ENCODE measurements around the gene C6orf58. TPM values are rescaled to one million over a fixed set of nuclear protein-coding genes. Genes with fewer than 3 reads are reported as not detected.
"Not testable (repeated sequence)": the region's sequence is repeated elsewhere in the genome, so short reads cannot be mapped to it uniquely, and the experiment has no call there.

Gene C6orf58
- polyA plus RNA-seq, 1 donor (not counting 4 experiments of a cell fraction or from before 2014, with no cell fraction given), result not detected

GRCh38 chr6:127592964-127593363, 16.0 kb downstream of the C6orf58 start:
- Histone ChIP-seq H3K4me2 (ENCODE audit: control insufficient read depth, extremely low read depth, insufficient read depth, low read depth, low read length) (no peak overlapping the region), H3K4me1 (ENCODE audit: control insufficient read depth, extremely low read depth, insufficient read depth, low read length) (peaks cover 17% of the 10 kb centered on the region), H3K27me3 (ENCODE audit: control insufficient read depth, extremely low read depth, insufficient read depth, low read length) (no peaks in the 10 kb centered on the region), H3K4me3 (ENCODE audit: control insufficient read depth in 2 of 3, extremely low read depth in 1 of 3, insufficient read depth in 2 of 3, low read depth in 1 of 3, low read length in 3 of 3) (no peak overlapping the region), H3K36me3 (ENCODE audit: control insufficient read depth in 2 of 2, extremely low read depth in 1 of 2, insufficient read depth in 2 of 2, low read length in 2 of 2) (no peaks in the 10 kb centered on the region), H3K9ac (ENCODE audit: control insufficient read depth, extremely low read depth, insufficient read depth, low read length) (no peak overlapping the region), H4K20me1 (ENCODE audit: control insufficient read depth, extremely low read depth, insufficient read depth, low read length) (no peaks in the 10 kb centered on the region), H3K79me2 (ENCODE audit: control insufficient read depth, insufficient read depth, low read length) (no peaks in the 10 kb centered on the region), H3K9me1 (ENCODE audit: control insufficient read depth, extremely low read depth, insufficient read depth, low read length) (no peaks in the 10 kb centered on the region), H2AFZ (ENCODE audit: control insufficient read depth, low read length) (no peak overlapping the region), H3K9me3 (ENCODE audit: control insufficient read depth, low read depth, low read length) (no peaks in the 10 kb centered on the region), H3K27ac (ENCODE audit: control insufficient read depth, insufficient read depth, low read length) (no peak overlapping the region)
- FAIRE-seq, result no peak
- dilution Hi-C loops (cut with MboI; ENCODE audit: extremely low pct_ligation_motif_present, low sequenced_read_pairs), result no loop called here
- no peak for DNase-seq (ENCODE audit: low read depth, low spot score)
- TF ChIP-seq EZH2 (IDR thresholded peaks at IDR 0.05; ENCODE audit: low read length) (no peak), CTCF (optimal IDR thresholded peaks at IDR 0.05 in 1 of 3, IDR thresholded peaks at IDR 0.05 in 1 of 3, conservative IDR thresholded peaks at IDR 0.05 in 1 of 3; ENCODE audit: extremely low read depth in 1 of 3, insufficient read depth in 2 of 3, low read length in 3 of 3) (no peak)

- H4K20me1 ChIP-seq (ENCODE audit: control insufficient read depth, extremely low read depth, insufficient read depth, low read length); H2AFZ ChIP-seq (ENCODE audit: control insufficient read depth, low read length); H3K4me3 ChIP-seq (ENCODE audit: control insufficient read depth in 2 of 3, extremely low read depth in 1 of 3, insufficient read depth in 2 of 3, low read depth in 1 of 3, low read length in 3 of 3); H3K9ac ChIP-seq (ENCODE audit: control insufficient read depth, extremely low read depth, insufficient read depth, low read length); H3K9me1 ChIP-seq (ENCODE audit: control insufficient read depth, extremely low read depth, insufficient read depth, low read length); H3K27me3 ChIP-seq (ENCODE audit: control insufficient read depth, extremely low read depth, insufficient read depth, low read length); FAIRE-seq; dilution Hi-C loops (cut with MboI; ENCODE audit: extremely low pct_ligation_motif_present, low sequenced_read_pairs); H3K79me2 ChIP-seq (ENCODE audit: control insufficient read depth, insufficient read depth, low read length); DNase-seq (ENCODE audit: low read depth, low spot score); H3K36me3 ChIP-seq (ENCODE audit: control insufficient read depth in 2 of 2, extremely low read depth in 1 of 2, insufficient read depth in 2 of 2, low read length in 2 of 2); H3K4me2 ChIP-seq (ENCODE audit: control insufficient read depth, extremely low read depth, insufficient read depth, low read depth, low read length); H3K27ac ChIP-seq (ENCODE audit: control insufficient read depth, insufficient read depth, low read length); H3K9me3 ChIP-seq (ENCODE audit: control insufficient read depth, low read depth, low read length): not testable (repeated sequence)
- H3K4me1 ChIP-seq (ENCODE audit: control insufficient read depth, extremely low read depth, insufficient read depth, low read length), result peaks cover 17% of the 10 kb centered on the region
Measured at GRCh38 chr6:127593456-127593855, 16.5 kb downstream of the C6orf58 start.

DNA sequence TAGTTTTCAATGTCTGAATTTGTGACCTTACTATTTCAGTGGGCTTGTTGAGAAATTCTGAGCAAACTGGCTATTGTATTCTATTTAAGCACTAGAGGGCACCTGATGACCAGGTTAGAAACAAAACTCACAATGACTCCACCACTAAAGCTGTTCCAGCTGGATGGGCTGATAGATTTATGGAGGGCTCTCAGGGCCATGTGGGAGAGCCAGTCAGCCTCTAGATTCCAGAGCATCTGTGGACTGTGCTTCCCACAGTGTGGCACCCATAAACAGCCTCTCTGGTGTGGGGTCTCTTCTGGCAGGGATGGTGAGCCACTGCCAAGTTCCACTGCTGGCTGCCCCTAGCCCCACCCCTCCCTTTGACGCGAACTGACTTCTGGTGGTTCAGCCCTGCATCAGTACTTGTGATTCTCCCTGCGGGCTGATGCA, 29.2 kb downstream of the C6orf58 start:
- H3K27me3 ChIP-seq (ENCODE audit: control insufficient read depth, extremely low read depth, insufficient read depth, low read length), result no peaks in the 10 kb centered on the region
- H3K79me2 ChIP-seq (ENCODE audit: control insufficient read depth, insufficient read depth, low read length), result no peaks in the 10 kb centered on the region
- H3K27ac ChIP-seq (ENCODE audit: control insufficient read depth, insufficient read depth, low read length), result no peak overlapping the region
- TF ChIP-seq EZH2 (IDR thresholded peaks at IDR 0.05; ENCODE audit: low read length) (no peak), CTCF (optimal IDR thresholded peaks at IDR 0.05 in 1 of 3, IDR thresholded peaks at IDR 0.05 in 1 of 3, conservative IDR thresholded peaks at IDR 0.05 in 1 of 3; ENCODE audit: extremely low read depth in 1 of 3, insufficient read depth in 2 of 3, low read length in 3 of 3) (peak; percentile 26 to 40 (median 32))
- dilution Hi-C loops (cut with MboI; ENCODE audit: extremely low pct_ligation_motif_present, low sequenced_read_pairs), result no loop called here
- no peak overlapping the region for H2AFZ ChIP-seq (ENCODE audit: control insufficient read depth, low read length)
- no peak overlapping the region for H3K4me2 ChIP-seq (ENCODE audit: control insufficient read depth, extremely low read depth, insufficient read depth, low read depth, low read length)
- H3K9me1 ChIP-seq (ENCODE audit: control insufficient read depth, extremely low read depth, insufficient read depth, low read length), result no peaks in the 10 kb centered on the region
- H3K9ac ChIP-seq (ENCODE audit: control insufficient read depth, extremely low read depth, insufficient read depth, low read length), result no peak overlapping the region
- H4K20me1 ChIP-seq (ENCODE audit: control insufficient read depth, extremely low read depth, insufficient read depth, low read length), result no peaks in the 10 kb centered on the region
- H3K4me1 ChIP-seq (ENCODE audit: control insufficient read depth, extremely low read depth, insufficient read depth, low read length), result no peaks in the 10 kb centered on the region
- DNase-seq (ENCODE audit: low read depth, low spot score), result no peak
- H3K36me3 ChIP-seq (ENCODE audit: control insufficient read depth in 2 of 2, extremely low read depth in 1 of 2, insufficient read depth in 2 of 2, low read length in 2 of 2), result no peaks in the 10 kb centered on the region
- H3K9me3 ChIP-seq (ENCODE audit: control insufficient read depth, low read depth, low read length), result no peaks in the 10 kb centered on the region
- H3K4me3 ChIP-seq (ENCODE audit: control insufficient read depth in 2 of 3, extremely low read depth in 1 of 3, insufficient read depth in 2 of 3, low read depth in 1 of 3, low read length in 3 of 3), result no peak overlapping the region
- FAIRE-seq, result no peak
